ENCODE measurements around the gene NHSL2. TPM values are rescaled to one million over a fixed set of nuclear protein-coding genes. Genes with fewer than 3 reads are reported as not detected.

NHSL2 gene
- total RNA-seq, 3 donors from 2014 or later: 5.4 to 9.2 (median 5.8) TPM

DNA sequence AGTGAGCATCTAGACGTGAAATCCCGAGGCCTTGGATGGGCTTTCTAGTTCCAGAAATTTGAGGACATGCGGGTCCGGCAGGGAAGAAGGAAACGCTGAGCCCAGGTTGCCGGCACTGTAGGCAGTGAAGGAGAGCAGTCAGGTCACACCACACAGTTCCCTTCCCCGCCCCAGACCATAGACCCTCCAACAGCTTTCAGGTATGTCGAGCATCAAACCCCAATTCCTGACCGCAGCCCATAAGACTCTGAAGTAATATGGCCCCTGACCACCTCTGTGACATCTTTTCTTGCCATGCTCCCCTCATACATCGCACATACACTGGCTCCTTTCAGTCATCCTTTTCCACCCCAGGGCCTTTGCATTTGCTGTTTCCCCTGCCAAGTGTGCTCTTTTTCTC lies 198.0 kb downstream of the NHSL2 start:
- no peaks in the 10 kb centered on the region for H3K4me1 ChIP-seq
- intact Hi-C loops (cut with DNase I; ENCODE audit: low total_unique reads): no loop called here
- H3K27ac ChIP-seq: no peak overlapping the region
- H3K36me3 ChIP-seq: no peaks in the 10 kb centered on the region
- peaks cover 0 to 67% of the 10 kb centered on the region in 2 donors for H3K27me3 ChIP-seq
- H3K4me3 ChIP-seq: no peak overlapping the region
- no peaks in the 10 kb centered on the region for H3K9me3 ChIP-seq
- DNase-seq (ENCODE audit: low spot score in 2 of 2): no peak
- TF ChIP-seq POLR2AphosphoS5 (IDR thresholded peaks at IDR 0.05) (no peak), POLR2A (IDR thresholded peaks at IDR 0.05) (no peak)
- TF ChIP-seq, protein P1, sequence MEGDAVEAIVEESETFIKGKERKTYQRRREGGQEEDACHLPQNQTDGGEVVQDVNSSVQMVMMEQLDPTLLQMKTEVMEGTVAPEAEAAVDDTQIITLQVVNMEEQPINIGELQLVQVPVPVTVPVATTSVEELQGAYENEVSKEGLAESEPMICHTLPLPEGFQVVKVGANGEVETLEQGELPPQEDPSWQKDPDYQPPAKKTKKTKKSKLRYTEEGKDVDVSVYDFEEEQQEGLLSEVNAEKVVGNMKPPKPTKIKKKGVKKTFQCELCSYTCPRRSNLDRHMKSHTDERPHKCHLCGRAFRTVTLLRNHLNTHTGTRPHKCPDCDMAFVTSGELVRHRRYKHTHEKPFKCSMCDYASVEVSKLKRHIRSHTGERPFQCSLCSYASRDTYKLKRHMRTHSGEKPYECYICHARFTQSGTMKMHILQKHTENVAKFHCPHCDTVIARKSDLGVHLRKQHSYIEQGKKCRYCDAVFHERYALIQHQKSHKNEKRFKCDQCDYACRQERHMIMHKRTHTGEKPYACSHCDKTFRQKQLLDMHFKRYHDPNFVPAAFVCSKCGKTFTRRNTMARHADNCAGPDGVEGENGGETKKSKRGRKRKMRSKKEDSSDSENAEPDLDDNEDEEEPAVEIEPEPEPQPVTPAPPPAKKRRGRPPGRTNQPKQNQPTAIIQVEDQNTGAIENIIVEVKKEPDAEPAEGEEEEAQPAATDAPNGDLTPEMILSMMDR (IDR thresholded peaks at IDR 0.05): no peak

DNA sequence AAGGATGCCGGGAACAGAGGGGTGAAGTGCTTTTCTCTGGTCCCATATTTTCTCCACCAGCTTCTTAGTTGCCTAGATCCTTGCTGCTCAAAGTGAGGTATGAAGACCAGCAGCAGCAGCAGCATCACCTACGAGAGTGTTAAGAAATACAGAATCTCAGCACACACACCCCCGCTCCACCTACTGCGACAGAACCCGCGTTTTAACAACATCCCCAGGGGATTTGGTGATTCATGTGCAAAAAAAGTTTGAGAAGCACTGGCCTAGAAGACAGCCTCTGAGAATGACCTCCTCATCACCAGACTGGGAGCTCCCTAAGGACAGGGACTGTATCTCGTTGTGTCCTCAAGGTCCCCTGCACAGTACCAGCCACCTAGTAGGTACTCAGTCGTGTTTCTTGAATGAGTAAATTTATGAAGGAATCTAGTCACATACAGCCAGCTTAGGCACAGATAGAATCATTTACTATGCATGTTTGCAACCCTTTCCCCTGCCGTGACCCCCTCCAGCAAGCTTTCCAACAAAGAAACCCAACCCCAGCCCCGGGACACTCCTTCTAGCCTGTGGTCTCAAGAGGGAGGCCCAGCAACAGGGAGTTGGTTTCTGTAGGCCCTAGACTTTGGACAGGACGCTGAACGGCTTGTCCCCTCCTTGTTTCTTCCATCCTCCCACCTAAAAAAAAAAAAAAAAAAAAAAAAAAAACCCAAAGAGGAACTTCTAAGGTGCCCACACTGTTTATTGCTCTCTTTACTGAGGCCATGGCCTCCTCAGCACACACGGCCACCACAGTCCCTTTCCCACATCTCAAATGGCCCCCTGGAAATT lies 199.6 kb downstream of the NHSL2 start:
- no peak for DNase-seq (ENCODE audit: low spot score in 2 of 2)
- Histone ChIP-seq H3K27me3 (peaks cover 0 to 61% of the 10 kb centered on the region in 2 donors), H3K4me3 (no peak overlapping the region), H3K27ac (no peak overlapping the region), H3K4me1 (no peaks in the 10 kb centered on the region), H3K9me3 (no peaks in the 10 kb centered on the region), H3K36me3 (no peaks in the 10 kb centered on the region)
- intact Hi-C loops (cut with DNase I; ENCODE audit: low total_unique reads): no loop called here
- TF ChIP-seq, protein P1 (IDR thresholded peaks at IDR 0.05): no peak
- no peak for TF ChIP-seq POLR2AphosphoS5 (IDR thresholded peaks at IDR 0.05)
- no peak for TF ChIP-seq POLR2A (IDR thresholded peaks at IDR 0.05)

DNA sequence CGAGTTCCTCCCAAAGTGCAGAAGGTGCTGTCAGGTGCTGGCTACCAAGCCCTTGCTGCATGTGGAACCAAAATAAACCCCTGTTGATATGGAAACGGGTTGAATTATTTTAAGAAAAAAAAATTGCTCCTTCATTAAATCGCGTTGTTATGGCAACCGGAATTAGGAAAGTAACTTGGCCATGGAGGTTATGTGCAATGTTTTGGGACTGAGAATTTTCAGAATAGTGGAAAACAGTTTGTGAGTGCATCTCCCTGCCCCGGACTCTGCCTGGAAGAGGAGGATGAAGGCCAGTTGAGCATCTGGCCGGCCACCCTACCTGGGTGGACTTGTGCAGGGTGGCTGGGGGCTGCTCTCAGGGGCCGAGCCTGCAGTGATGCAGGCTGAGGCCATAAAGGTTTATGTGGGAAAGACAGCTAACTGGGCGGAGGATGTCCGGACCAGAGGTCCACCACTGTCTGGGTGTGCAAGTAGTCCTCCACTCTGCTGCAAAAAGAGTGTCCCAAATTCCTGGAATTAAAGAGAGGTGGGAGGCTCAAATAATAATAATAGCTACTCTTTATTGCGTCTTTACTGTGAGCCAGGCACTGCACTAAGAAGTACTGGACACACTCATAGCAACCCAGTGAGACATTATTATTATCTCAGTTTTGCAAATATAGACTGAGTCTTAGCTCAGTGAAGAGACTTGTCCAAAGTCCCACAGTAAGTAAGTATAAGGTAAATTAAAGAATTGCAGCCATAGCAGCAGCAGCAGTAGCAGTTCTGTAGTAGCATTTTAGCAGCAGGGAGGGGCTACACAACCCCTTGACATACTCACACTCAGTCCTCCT lies 200.4 kb downstream of the NHSL2 start:
- no peak for DNase-seq (ENCODE audit: low spot score in 2 of 2)
- intact Hi-C loops (cut with DNase I; ENCODE audit: low total_unique reads): no loop called here
- Histone ChIP-seq H3K4me3 (no peak overlapping the region), H3K27me3 (peaks cover 0 to 59% of the 10 kb centered on the region in 2 donors), H3K27ac (no peak overlapping the region), H3K4me1 (no peaks in the 10 kb centered on the region), H3K36me3 (no peaks in the 10 kb centered on the region), H3K9me3 (no peaks in the 10 kb centered on the region)
- TF ChIP-seq, protein P1 (IDR thresholded peaks at IDR 0.05): no peak
- TF ChIP-seq POLR2AphosphoS5 (IDR thresholded peaks at IDR 0.05): no peak
- TF ChIP-seq POLR2A (IDR thresholded peaks at IDR 0.05): no peak

DNA sequence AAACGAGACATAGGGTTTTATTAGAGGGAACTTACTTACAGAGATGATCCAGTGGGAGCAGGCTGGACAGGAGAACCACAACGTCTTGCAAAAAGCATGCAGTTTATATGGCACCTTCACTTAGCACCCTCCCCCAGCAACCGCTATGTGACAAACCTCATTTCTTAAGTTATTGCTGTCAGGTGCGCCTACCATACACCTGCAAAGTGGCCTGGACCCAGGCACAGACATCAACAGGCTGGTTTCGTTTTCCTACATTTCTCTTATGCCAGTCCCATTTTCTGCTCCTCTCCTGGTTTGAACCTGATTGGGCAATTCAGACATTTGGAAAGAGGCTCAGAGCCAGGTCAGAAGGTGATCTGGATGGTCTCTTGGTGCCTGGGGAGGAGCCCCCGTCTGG lies 202.8 kb downstream of the NHSL2 start:
- TF ChIP-seq POLR2A (IDR thresholded peaks at IDR 0.05): no peak
- intact Hi-C loops (cut with DNase I; ENCODE audit: low total_unique reads): no loop called here
- Histone ChIP-seq H3K9me3 (no peaks in the 10 kb centered on the region), H3K27me3 (peaks cover 0 to 45% of the 10 kb centered on the region in 2 donors), H3K27ac (no peak overlapping the region), H3K36me3 (no peaks in the 10 kb centered on the region), H3K4me3 (no peak overlapping the region), H3K4me1 (no peaks in the 10 kb centered on the region)
- no peak for DNase-seq (ENCODE audit: low spot score in 2 of 2)

DNA sequence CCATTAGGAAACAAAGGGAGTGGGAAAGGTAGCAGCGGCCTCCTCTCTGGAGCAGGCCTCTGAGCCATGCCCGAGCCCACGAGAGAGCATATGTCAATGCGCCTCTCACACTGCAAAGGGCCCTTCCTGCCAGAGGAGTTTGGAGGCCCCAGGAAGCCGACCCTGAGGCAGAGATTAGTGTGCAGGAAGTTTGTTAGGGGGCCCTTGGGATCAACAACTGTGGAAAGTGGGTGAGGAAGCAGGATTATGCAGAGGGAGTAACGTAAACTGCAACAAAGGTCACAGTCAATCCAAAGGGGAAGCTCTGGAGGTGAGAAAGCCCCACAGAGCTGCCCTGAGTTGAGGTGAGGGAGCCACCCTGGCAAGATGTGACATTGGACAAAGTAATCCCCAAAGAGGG lies 203.7 kb downstream of the NHSL2 start:
- no peaks in the 10 kb centered on the region for H3K9me3 ChIP-seq
- intact Hi-C loops (cut with DNase I; ENCODE audit: low total_unique reads): no loop called here
- TF ChIP-seq POLR2A (IDR thresholded peaks at IDR 0.05) (no peak), POLR2AphosphoS5 (IDR thresholded peaks at IDR 0.05) (no peak)
- TF ChIP-seq, protein P1 (IDR thresholded peaks at IDR 0.05): no peak
- no peaks in the 10 kb centered on the region for H3K36me3 ChIP-seq
- peak overlapping the region in 1 of 2 donors; percentile 38 for H3K27ac ChIP-seq
- H3K4me3 ChIP-seq: no peak overlapping the region
- DNase-seq (ENCODE audit: low spot score in 2 of 2): no peak
- peaks cover 0 to 37% of the 10 kb centered on the region in 2 donors for H3K27me3 ChIP-seq
- H3K4me1 ChIP-seq: no peaks in the 10 kb centered on the region
